ENCODE results near the gene AMY2A. TPM values are rescaled to one million over a fixed set of nuclear protein-coding genes. Genes with fewer than 3 reads are reported as not detected.
"Not testable (repeated sequence)": the region's sequence is repeated elsewhere in the genome, so short reads cannot be mapped to it uniquely, and the experiment has no call there.

Gene AMY2A
- total and polyA plus RNA-seq, 2 donors (not counting 1 experiment from before 2014, with no cell fraction given): not detected

DNA sequence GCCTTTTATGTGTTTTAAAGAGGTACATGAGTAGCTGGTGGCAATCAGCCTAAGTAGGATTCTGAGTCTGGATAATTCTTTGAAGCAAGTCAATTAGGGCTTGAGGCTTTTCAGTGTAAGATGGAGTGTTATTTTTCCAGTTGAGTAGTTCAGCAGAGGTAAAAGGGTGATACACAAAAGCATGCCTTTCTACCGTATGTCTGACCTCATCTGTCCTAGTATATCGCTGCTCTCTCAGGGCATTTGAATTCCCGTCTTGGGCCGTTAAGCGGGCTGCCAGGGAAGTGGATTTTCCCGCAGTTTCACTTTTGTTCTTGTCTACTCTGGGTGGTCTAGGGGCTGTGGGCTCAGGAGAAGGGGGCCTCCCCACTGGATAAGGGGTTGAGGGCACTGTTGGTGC is 36.9 kb downstream of the AMY2A start:
- H3K27ac ChIP-seq (ENCODE audit: insufficient read depth, low read length); H3K9ac ChIP-seq (ENCODE audit: insufficient read depth, low read length); H4K20me1 ChIP-seq (ENCODE audit: control insufficient read depth, extremely low read depth, insufficient read depth, low read length); DNase-seq (ENCODE audit: low read depth in 2 of 2); H3K36me3 ChIP-seq (ENCODE audit: control insufficient read depth, insufficient read depth, low read length); H3K9me3 ChIP-seq (ENCODE audit: control insufficient read depth, insufficient read depth, low read depth, low read length); H3K4me1 ChIP-seq (ENCODE audit: control insufficient read depth, extremely low read depth, insufficient read depth, low read length); H3K4me2 ChIP-seq (ENCODE audit: extremely low read depth, insufficient read depth, low read length); H3K79me2 ChIP-seq (ENCODE audit: control insufficient read depth, insufficient read depth, low read length); H3K4me3 ChIP-seq (replicated peaks in 1 of 4; ENCODE audit: control extremely low read depth in 1 of 4, insufficient read depth in 1 of 4, low read depth in 3 of 4, low read length in 4 of 4); H2AFZ ChIP-seq (ENCODE audit: low read length); H3K27me3 ChIP-seq (ENCODE audit: control insufficient read depth, insufficient read depth, low read length): not testable (repeated sequence)

DNA sequence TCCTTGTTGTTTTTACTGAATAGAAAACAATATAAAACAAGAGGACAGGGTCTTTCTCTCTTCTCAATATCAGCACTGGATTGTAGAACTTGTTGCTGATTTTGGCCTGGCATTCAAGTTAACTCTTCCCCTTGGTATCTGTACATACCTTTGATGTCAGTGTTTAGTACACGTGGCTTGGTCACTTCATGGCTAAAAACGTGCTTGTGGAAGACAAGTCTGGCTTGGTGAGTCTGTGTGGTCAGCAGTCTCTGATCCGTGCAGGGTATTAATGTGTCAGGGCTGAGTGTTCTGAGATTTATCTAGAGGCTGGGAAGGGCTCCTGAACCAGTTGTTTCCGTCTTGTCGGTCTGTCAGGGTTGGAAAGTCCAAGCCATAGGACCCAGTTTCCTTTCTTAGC is 38.2 kb downstream of the AMY2A start, which contains the start of gene AMY1A:
Gene AMY1A (plus strand): TSS at position 301 of the 400 bp plus-strand sequence. CDS start 571 bp downstream, outside the sequence.
- not testable (repeated sequence) for H3K79me2 ChIP-seq (ENCODE audit: control insufficient read depth, insufficient read depth, low read length); H3K9me3 ChIP-seq (ENCODE audit: control insufficient read depth, insufficient read depth, low read depth, low read length); H3K36me3 ChIP-seq (ENCODE audit: control insufficient read depth, insufficient read depth, low read length); H3K9ac ChIP-seq (ENCODE audit: insufficient read depth, low read length); H3K27me3 ChIP-seq (ENCODE audit: control insufficient read depth, insufficient read depth, low read length); H3K4me3 ChIP-seq (replicated peaks in 1 of 4; ENCODE audit: control extremely low read depth in 1 of 4, insufficient read depth in 1 of 4, low read depth in 3 of 4, low read length in 4 of 4); H3K4me1 ChIP-seq (ENCODE audit: control insufficient read depth, extremely low read depth, insufficient read depth, low read length); H3K4me2 ChIP-seq (ENCODE audit: extremely low read depth, insufficient read depth, low read length); H3K27ac ChIP-seq (ENCODE audit: insufficient read depth, low read length); H2AFZ ChIP-seq (ENCODE audit: low read length); H4K20me1 ChIP-seq (ENCODE audit: control insufficient read depth, extremely low read depth, insufficient read depth, low read length); DNase-seq (ENCODE audit: low read depth in 2 of 2)

Other genes with a start within 250 kb of the AMY2A start
- 4.6 and 5.6 TPM in 2 replicates for gene RNPC3, start 91.7 kb upstream of the AMY2A start, total RNA-seq
- gene RNPC3, start 91.7 kb upstream of the AMY2A start, polyA plus RNA-seq: 8.2 and 10.9 TPM in 2 replicates
- gene AMY2B, start 45.8 kb upstream of the AMY2A start, total RNA-seq: 3.6 and 4.0 TPM in 2 replicates
- gene AMY2B, start 45.8 kb upstream of the AMY2A start, polyA plus RNA-seq: 0.61 and 0.75 TPM in 2 replicates
- not detected in 2 replicates for gene AMY1A, start 38.3 kb downstream of the AMY2A start, total RNA-seq
- gene AMY1A, start 38.3 kb downstream of the AMY2A start, polyA plus RNA-seq: not detected in 2 replicates
- not detected in 2 replicates for gene AMY1B, start 78.8 kb downstream of the AMY2A start, total RNA-seq
- gene AMY1B, start 78.8 kb downstream of the AMY2A start, polyA plus RNA-seq: not detected in 2 replicates
- gene AMY1C, start 132.5 kb downstream of the AMY2A start, total RNA-seq: not detected in 2 replicates
- not detected in 2 replicates for gene AMY1C, start 132.5 kb downstream of the AMY2A start, polyA plus RNA-seq

Data from fibroblast of lung (primary cell).